Epithelial cell of proximal tubule (primary cell): ENCODE measurements around the gene ZDHHC14. TPM values are rescaled to one million over a fixed set of nuclear protein-coding genes. Genes with fewer than 3 reads are reported as not detected.

Experiments
- DNase-seq: peaks from one replicate; pipeline ENCODE4 v3.0.0-alpha.2; 2011; ENCODE audit warnings: low read depth
- H3K4me3 ChIP-seq: 2 replicates; pipeline ENCODE4 v1.5.1; 2011; ENCODE audit warnings: low read depth, mild to moderate bottlenecking, low read length
- CTCF ChIP-seq: conservative IDR thresholded peaks from 2 replicates; pipeline ENCODE4 v1.5.1; 2012; ENCODE audit warnings: low read depth, mild to moderate bottlenecking, low read length
- total RNA-seq: library from RNA; depleted of rRNA; stranded (reverse); fragments of >200 nt; gene quantifications from 2 replicates; pipeline ENCODE4 v1.2.3, GENCODE V29; 2015

The ZDHHC14 gene
- total RNA-seq, 1 donor from 2014 or later, result 21.4 TPM

- no peak for DNase-seq
- H3K4me3 ChIP-seq, result no peak overlapping the region
- TF ChIP-seq CTCF, result no peak
Observed at GRCh38 chr6:157505912-157506491, 125.0 kb downstream of the ZDHHC14 start.

GRCh38 chr6:157510323-157511188 lies 129.6 kb downstream of the ZDHHC14 start:
- no peak overlapping the region for H3K4me3 ChIP-seq
- DNase-seq, result no peak
- TF ChIP-seq CTCF, result no peak

GRCh38 chr6:157511682-157512381 lies 130.8 kb downstream of the ZDHHC14 start:
- no peak for TF ChIP-seq CTCF
- no peak overlapping the region for H3K4me3 ChIP-seq
- no peak for DNase-seq

GRCh38 chr6:157512382-157512682 lies 131.3 kb downstream of the ZDHHC14 start:
- no peak for TF ChIP-seq CTCF
- no peak for DNase-seq
- H3K4me3 ChIP-seq, result no peak overlapping the region

GRCh38 chr6:157513004-157513603 lies 132.1 kb downstream of the ZDHHC14 start:
- no peak overlapping the region for H3K4me3 ChIP-seq
- no peak for TF ChIP-seq CTCF
- DNase-seq, result no peak

GRCh38 chr6:157513619-157514485 lies 132.9 kb downstream of the ZDHHC14 start:
- no peak for DNase-seq
- TF ChIP-seq CTCF, result no peak
- no peak overlapping the region for H3K4me3 ChIP-seq
